GM12872 (cell line): ENCODE data around the gene LAMA4.

Experiments used
- TF ChIP-seq, protein P1 (sequence below): IDR thresholded peaks from 3 replicates; pipeline ENCODE4 v1.5.1; 2011; ENCODE audit warnings: low read depth, mild to moderate bottlenecking, low read length, moderate library complexity; ENCODE audit not compliant: insufficient read depth

LAMA4 gene

DNA sequence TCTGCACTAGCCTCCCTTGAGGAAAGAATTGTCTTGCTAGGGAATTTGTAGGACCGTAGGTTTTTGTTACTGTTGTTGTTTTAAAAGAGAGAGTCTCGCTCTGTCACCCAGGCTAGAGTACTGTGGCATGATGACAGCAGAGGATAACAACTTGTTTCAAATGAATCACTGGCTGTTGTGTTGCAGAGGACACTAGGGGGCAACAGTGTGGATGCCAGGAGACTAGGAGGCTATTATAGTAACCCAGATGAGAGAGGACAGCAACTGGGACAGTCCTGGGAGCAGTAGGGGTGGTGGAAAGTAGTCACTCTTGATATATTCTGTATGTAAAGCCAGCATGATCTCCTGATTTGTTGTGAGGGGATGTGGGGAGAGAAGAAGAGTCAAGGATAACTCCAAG lies 41.8 kb upstream of the LAMA4 start:
- TF ChIP-seq, protein P1, sequence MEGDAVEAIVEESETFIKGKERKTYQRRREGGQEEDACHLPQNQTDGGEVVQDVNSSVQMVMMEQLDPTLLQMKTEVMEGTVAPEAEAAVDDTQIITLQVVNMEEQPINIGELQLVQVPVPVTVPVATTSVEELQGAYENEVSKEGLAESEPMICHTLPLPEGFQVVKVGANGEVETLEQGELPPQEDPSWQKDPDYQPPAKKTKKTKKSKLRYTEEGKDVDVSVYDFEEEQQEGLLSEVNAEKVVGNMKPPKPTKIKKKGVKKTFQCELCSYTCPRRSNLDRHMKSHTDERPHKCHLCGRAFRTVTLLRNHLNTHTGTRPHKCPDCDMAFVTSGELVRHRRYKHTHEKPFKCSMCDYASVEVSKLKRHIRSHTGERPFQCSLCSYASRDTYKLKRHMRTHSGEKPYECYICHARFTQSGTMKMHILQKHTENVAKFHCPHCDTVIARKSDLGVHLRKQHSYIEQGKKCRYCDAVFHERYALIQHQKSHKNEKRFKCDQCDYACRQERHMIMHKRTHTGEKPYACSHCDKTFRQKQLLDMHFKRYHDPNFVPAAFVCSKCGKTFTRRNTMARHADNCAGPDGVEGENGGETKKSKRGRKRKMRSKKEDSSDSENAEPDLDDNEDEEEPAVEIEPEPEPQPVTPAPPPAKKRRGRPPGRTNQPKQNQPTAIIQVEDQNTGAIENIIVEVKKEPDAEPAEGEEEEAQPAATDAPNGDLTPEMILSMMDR = peak; percentile 59

DNA sequence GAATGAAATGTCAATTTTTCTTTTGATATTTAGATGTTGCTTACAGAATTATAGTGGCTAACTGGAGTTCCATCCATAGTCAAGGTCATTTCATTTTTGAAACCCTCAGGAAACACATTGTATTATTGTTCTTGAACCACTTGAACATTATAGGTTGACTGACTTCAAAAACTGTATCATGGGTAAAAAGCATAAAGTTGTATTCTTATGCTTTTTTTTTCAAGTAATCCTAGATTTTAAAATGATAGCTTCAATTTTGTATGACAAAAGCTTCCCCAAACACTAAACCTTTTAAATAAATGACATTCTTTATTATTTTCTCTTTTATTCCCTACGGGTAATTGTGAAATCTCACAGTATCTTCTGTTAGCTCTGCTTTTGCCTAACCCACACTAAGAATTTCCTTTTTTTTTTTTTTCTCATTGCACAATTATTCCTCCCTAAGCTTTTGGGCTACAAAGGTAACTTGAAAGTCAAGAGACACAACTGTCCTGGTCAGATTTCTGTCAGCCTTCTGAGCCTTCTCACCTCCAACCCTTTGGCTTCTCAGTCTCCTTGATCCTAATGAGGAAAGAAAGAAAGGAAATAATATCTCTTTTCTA lies 36.9 kb upstream of the LAMA4 start:
- TF ChIP-seq, protein P1 = no peak

DNA sequence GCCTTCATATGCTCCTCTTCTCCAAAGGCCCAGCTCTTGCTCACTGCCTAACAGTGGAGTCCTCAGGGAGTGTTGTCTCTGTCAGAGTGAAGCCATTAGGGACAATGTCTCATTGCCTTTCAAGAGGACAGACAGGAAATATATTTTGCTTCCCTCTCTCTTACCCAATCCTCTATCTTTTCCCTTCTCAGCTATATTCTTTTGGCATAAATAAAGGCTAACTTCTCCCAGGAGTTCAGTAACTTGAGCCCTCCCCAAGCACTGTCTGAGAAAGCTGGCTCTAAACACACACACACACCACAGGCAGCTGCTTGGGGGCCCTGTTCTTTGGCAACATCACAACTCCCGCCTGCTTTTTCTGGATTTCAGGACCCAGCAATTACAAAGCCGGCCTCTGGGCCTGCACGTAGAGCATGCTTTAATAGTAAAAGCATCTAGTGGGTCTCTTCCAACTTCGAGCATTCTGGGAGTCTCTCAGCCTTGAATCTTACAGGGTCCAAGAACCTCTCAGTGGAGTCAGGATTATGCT lies 34.7 kb upstream of the LAMA4 start:
- TF ChIP-seq, protein P1 = no peak

DNA sequence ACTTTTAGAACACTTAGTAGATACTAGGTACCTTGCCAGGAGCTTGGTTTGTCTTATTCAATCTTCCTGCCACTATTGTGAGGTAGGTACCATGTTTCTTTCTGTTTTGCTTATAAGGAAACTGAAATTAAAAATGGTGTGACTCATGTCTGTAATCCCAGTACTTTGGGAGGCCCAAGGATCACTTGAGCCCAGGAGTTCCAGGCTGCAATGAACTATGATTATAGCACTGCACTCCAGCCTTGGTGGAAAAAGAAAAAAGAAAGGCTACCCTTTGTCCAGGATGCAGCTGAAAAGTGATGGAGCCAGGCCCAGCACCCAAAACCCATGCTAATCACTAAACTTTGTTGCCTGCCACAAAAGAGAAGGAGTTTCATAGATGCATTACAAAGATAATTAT lies 34.1 kb upstream of the LAMA4 start:
- TF ChIP-seq, protein P1 = no peak

DNA sequence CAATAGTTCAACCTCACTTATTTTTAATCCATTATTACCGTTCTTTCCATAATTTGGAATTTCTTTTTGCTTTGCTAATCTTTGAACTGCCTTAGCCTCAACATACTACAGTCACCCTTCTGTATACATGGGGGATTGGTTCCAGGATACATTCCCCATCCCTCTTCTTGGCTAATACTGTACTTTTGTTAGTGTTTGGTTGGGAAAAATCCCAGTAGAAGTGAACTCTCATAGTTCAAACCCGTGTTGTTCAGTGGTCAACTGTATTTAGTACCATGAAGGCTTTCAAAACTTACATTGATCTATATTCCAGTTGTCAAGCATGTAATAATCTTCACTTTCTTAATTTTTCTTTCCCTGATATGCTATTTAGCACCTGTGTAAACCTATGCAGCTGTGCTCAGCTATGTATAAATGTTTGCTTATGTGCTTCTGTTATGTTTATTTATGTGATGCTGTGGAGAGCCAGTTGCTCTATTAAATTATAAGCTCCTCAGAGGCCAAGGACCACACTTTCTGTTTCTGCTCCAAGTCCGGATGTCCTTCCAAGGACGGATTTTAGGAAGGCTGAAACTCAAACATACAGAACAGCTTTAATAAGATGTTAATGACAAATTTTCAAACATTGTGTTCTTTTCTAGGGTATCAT lies 33.3 kb upstream of the LAMA4 start:
- TF ChIP-seq, protein P1 = no peak

DNA sequence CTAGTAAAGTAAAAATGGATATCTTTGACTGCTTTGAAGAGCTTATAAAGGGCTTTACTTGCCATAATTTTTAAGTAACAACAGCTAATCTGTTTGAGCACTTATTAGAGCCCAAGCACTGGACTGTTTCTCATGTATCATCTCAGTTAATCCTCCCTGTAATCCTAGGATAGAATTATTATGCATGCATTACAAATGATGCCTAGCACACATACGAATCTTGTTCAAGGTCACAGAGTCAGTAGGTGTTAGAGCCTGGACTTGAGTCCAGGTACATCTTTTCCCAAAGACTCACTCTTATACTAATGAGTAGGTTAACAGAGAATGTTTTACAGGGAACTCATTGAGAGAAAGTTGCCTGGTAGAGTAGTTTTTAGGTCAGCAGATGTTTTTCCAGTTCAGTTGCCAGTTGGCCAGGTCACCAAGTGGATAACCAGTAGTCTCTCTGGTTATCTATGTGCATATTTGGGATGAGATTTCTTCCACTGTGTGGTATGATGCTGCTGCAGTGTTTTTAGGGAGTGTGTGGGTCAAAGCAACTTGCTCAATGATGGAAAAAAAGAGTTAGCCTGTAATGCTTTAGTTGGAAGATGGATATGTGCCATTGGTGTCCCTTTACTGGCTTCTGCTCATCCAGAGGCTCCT lies 32.3 kb upstream of the LAMA4 start:
- TF ChIP-seq, protein P1 = no peak

DNA sequence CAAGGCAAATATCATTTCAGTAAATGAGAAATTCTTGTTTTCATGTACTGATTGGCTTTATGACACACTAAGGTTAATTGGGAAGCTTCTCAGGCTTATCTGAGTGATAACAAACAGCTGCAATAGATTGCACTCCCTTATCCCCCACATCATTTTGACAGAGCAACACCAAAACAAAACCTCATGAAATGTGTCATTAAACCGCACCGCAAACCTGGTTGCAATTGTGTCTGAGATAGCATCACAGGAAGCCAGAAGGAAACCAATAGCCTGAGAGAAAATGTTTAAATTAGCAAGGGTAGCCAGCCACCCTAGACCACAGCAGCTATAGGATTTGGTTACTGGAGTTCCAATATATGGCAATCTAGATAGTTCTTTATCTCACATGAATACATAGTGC lies 31.6 kb upstream of the LAMA4 start:
- TF ChIP-seq, protein P1 = no peak
